H1 (cell line): ENCODE data around the gene STYXL1. TPM values are rescaled to one million over a fixed set of nuclear protein-coding genes. Genes with fewer than 3 reads are reported as not detected.

ENCODE experiments used
- CTCF ChIA-PET: fragments of 300-600 bp; sonication (Branson Sonifier 250); formaldehyde crosslinking; loops from one replicate; lab custom pipeline; 2021; ENCODE audit not compliant: partially characterized antibody; lab: Charles Lee
- POLR2A ChIA-PET: fragments of 300-600 bp; sonication (Branson Sonifier 250); formaldehyde crosslinking; loops from one replicate; lab custom pipeline; 2021; ENCODE audit warnings: inconsistent platforms; ENCODE audit not compliant: partially characterized antibody; lab: Charles Lee
- DNase-seq, 2 experiments: peaks; one replicate each; pipeline versions ENCODE4 v3.0.0 to v3.0.0-alpha.2; 2010 to 2022; ENCODE audit warnings: low spot score in 2 of 2, low read depth in 1 of 2, mixed read lengths in 1 of 2
- FAIRE-seq: peaks from 2 replicates; lab custom pipeline; 2011; peaks lifted over from hg19 to GRCh38; lab: Jason Lieb, UNC
- H2AFZ ChIP-seq: 2 replicates; pipeline ENCODE4 v1.8.1; 2012; ENCODE audit warnings: low read length, inconsistent platforms
- H2AK5ac ChIP-seq: 2 replicates; pipeline ENCODE4 v1.6.1; 2013; ENCODE audit warnings: low read depth, low read length
- H2BK120ac ChIP-seq: replicated peaks from 2 replicates; pipeline ENCODE3; 2013; ENCODE audit warnings: low read depth, low read length, inconsistent platforms
- H2BK12ac ChIP-seq: 2 replicates; pipeline ENCODE4 v1.6.1; 2013; ENCODE audit warnings: low read depth, low read length
- H2BK15ac ChIP-seq: 2 replicates; pipeline ENCODE4 v1.6.1; 2013; ENCODE audit warnings: low read length
- H2BK20ac ChIP-seq: 2 replicates; pipeline ENCODE4 v1.6.1; 2013; ENCODE audit warnings: low read length
- H2BK5ac ChIP-seq: 2 replicates; pipeline ENCODE4 v1.6.1; 2013; ENCODE audit warnings: low read depth, low read length
- H3K14ac ChIP-seq: 2 replicates; pipeline ENCODE4 v1.6.1; 2013; ENCODE audit warnings: inconsistent platforms; ENCODE audit not compliant: insufficient read length
- H3K18ac ChIP-seq: 2 replicates; pipeline ENCODE4 v1.6.1; 2013; ENCODE audit warnings: low read length; ENCODE audit errors: extremely low read depth
- H3K23ac ChIP-seq: 2 replicates; pipeline ENCODE4 v1.6.1; 2013; ENCODE audit warnings: inconsistent platforms; ENCODE audit not compliant: insufficient read length
- H3K23me2 ChIP-seq: 2 replicates; pipeline ENCODE4 v1.6.1; 2013; ENCODE audit warnings: low read depth, low read length
- H3K27ac ChIP-seq: 2 replicates; pipeline ENCODE4 v1.6.1; 2011; ENCODE audit warnings: low read depth, low read length, inconsistent platforms
- H3K27me3 ChIP-seq, 4 experiments: replicated peaks in 1 of 4; 1 replicate in 1 of 4; 2 replicates in 3 of 4; pipeline versions ENCODE4 v1.6.1 to v1.8.1; 2011 to 2013; ENCODE audit warnings: low read length in 3 of 4, mild to moderate bottlenecking in 3 of 4, inconsistent platforms in 2 of 4, mixed read lengths in 2 of 4, moderate library complexity in 1 of 4; ENCODE audit not compliant: control insufficient read depth in 3 of 4, insufficient read depth in 3 of 4; ENCODE audit errors: extremely low read depth in 1 of 4
- H3K36me3 ChIP-seq, 4 experiments: 2 replicates each; pipeline versions ENCODE4 v1.6.1 to v1.8.1; 2011 to 2013; ENCODE audit warnings: mild to moderate bottlenecking in 4 of 4, low read length in 3 of 4, moderate library complexity in 2 of 4, control low read depth in 1 of 4, inconsistent platforms in 1 of 4; ENCODE audit not compliant: insufficient read depth in 4 of 4, control insufficient read depth in 2 of 4
- H3K4ac ChIP-seq: replicated peaks from 2 replicates; pipeline ENCODE3; 2013; ENCODE audit warnings: low read length, low read depth, mixed read lengths, inconsistent platforms; ENCODE audit not compliant: insufficient read length
- H3K4me1 ChIP-seq, 4 experiments: replicated peaks in 1 of 4; 1 replicate in 1 of 4; 2 replicates in 3 of 4; pipeline versions ENCODE4 v1.6.1 to v1.8.1; 2011 to 2013; ENCODE audit warnings: low read length in 3 of 4, inconsistent platforms in 2 of 4, mixed read lengths in 1 of 4; ENCODE audit not compliant: insufficient read depth in 4 of 4, control insufficient read depth in 3 of 4
- H3K4me2 ChIP-seq, 2 experiments: 2 replicates each; pipeline versions ENCODE4 v1.6.1 to v1.8.1; 2011 to 2013; ENCODE audit warnings: low read depth in 2 of 2, low read length in 2 of 2, control low read depth in 1 of 2, inconsistent platforms in 1 of 2, mild to moderate bottlenecking in 1 of 2; ENCODE audit not compliant: insufficient read depth in 1 of 2
- H3K4me3 ChIP-seq, 4 experiments: fragments of 200-600, 300-600 bp in 1 of 4; sonication (generic), shearing (Covaris generic), sonication (Bioruptor Twin) in 1 of 4; 2 replicates each; pipeline versions ENCODE4 v1.5.1 to v1.8.1; 2011 to 2016; ENCODE audit warnings: low read length in 4 of 4, low read depth in 3 of 4, control low read depth in 2 of 4, inconsistent platforms in 2 of 4, mild to moderate bottlenecking in 2 of 4, mixed read lengths in 1 of 4, moderate library complexity in 1 of 4; ENCODE audit not compliant: insufficient read depth in 2 of 4; ENCODE audit errors: extremely low read depth in 1 of 4
- H3K56ac ChIP-seq: replicated peaks from 2 replicates; pipeline ENCODE3; 2013; ENCODE audit warnings: low read depth, mild to moderate bottlenecking, mixed read lengths, low read length, inconsistent platforms; ENCODE audit not compliant: insufficient read length
- H3K79me1 ChIP-seq: 2 replicates; pipeline ENCODE4 v1.6.1; 2013; ENCODE audit warnings: low read depth, low read length, control low read depth
- H3K79me2 ChIP-seq, 2 experiments: 2 replicates each; pipeline versions ENCODE4 v1.6.1 to v1.8.1; 2012 to 2013; ENCODE audit warnings: low read length in 2 of 2, mild to moderate bottlenecking in 2 of 2, inconsistent platforms in 1 of 2; ENCODE audit not compliant: insufficient read depth in 2 of 2, control insufficient read depth in 1 of 2
- H3K9ac ChIP-seq, 4 experiments: replicated peaks in 1 of 4; 1 replicate in 1 of 4; 2 replicates in 3 of 4; pipeline versions ENCODE4 v1.6.1 to v1.8.1; 2011 to 2013; ENCODE audit warnings: low read depth in 3 of 4, low read length in 3 of 4, control low read depth in 2 of 4, mild to moderate bottlenecking in 2 of 4, moderate library complexity in 2 of 4, inconsistent platforms in 1 of 4; ENCODE audit errors: extremely low read depth in 1 of 4
- H3K9me3 ChIP-seq, 2 experiments: 2 replicates each; pipeline versions ENCODE4 v1.6.1 to v1.8.1; 2012 to 2013; ENCODE audit warnings: mild to moderate bottlenecking in 2 of 2, moderate library complexity in 2 of 2, control low read depth in 1 of 2, inconsistent platforms in 1 of 2, low read depth in 1 of 2, low read length in 1 of 2, mixed read lengths in 1 of 2; ENCODE audit not compliant: insufficient read depth in 2 of 2
- H4K20me1 ChIP-seq, 2 experiments: replicated peaks in 1 of 2; 2 replicates each; pipeline versions ENCODE3 to v1.8.1; 2011 to 2013; ENCODE audit warnings: inconsistent platforms in 2 of 2, low read length in 2 of 2, mild to moderate bottlenecking in 1 of 2; ENCODE audit not compliant: insufficient read depth in 2 of 2, control insufficient read depth in 1 of 2
- H4K5ac ChIP-seq: 2 replicates; pipeline ENCODE4 v1.6.1; 2013; ENCODE audit warnings: low read length, low read depth, mixed read lengths, inconsistent platforms; ENCODE audit not compliant: insufficient read length
- H4K8ac ChIP-seq: 2 replicates; pipeline ENCODE4 v1.8.0; 2013; ENCODE audit warnings: mild to moderate bottlenecking, moderate library complexity, low read length, inconsistent platforms; ENCODE audit not compliant: insufficient read depth; ENCODE audit errors: extremely low read depth
- H4K91ac ChIP-seq: replicated peaks from 2 replicates; pipeline ENCODE3; 2013; ENCODE audit warnings: low read length, mixed read lengths, inconsistent platforms; ENCODE audit not compliant: insufficient read length
- BRCA1 ChIP-seq: IDR thresholded peaks from 2 replicates; pipeline ENCODE4 v1.6.1; 2012; ENCODE audit warnings: low read depth, low read length, improper control_type of control experiment
- CEBPB ChIP-seq: IDR thresholded peaks from 2 replicates; pipeline ENCODE4 v1.6.1; 2012; ENCODE audit warnings: low read depth, low read length
- FOSL1 ChIP-seq: IDR thresholded peaks from 2 replicates; pipeline ENCODE4 v1.6.1; 2011; ENCODE audit warnings: mild to moderate bottlenecking, low read depth, low read length, moderate library complexity; ENCODE audit not compliant: insufficient read depth
- POLR2AphosphoS5 ChIP-seq: IDR thresholded peaks from 2 replicates; pipeline ENCODE4 v1.6.1; 2011; ENCODE audit warnings: low read depth, low read length
- RBBP5 ChIP-seq: IDR thresholded peaks from 2 replicates; pipeline ENCODE4 v1.7.1; 2012; ENCODE audit warnings: low read depth, mild to moderate bottlenecking, inconsistent platforms, low read length, moderate library complexity, borderline replicate concordance
- SIRT6 ChIP-seq: IDR thresholded peaks from one replicate; pipeline ENCODE4 v1.7.1; 2012; ENCODE audit warnings: low read length, inconsistent platforms
- SP4 ChIP-seq: IDR thresholded peaks from 2 replicates; pipeline ENCODE4 v1.6.1; 2012; ENCODE audit warnings: low read length, inconsistent platforms
- WGBS, 2 experiments: shearing (Covaris generic) in 1 of 2; methylation state at CpG; one replicate each; pipeline versions ENCODE4 v1.1.6 to v1.1.7; 2013 to 2015; ENCODE audit warnings: low lambda C conversion rate in 2 of 2, mixed read lengths in 2 of 2, inconsistent platforms in 1 of 2, low coverage in 1 of 2, missing lambda C conversion rate in 1 of 2; ENCODE audit not compliant: insufficient replicate concordance in 2 of 2, insufficient coverage in 1 of 2, insufficient read length in 1 of 2; ENCODE audit errors: extremely low coverage in 1 of 2, missing lambda C conversion rate in 1 of 2; 5-methylcytosine and 5-hydroxymethylcytosine counted together
- polyA plus RNA-seq, 7 experiments: library from polyadenylated mRNA; depleted of rRNA in 3 of 7; stranded (reverse) in 5 of 7; unstranded in 2 of 7; fragments of >200 nt in 5 of 7; fragments of 200-250 nt in 2 of 7; gene quantifications; 1 replicate in 5 of 7; 2 replicates in 1 of 7; 4 replicates in 1 of 7; pipeline versions ENCODE4 v1.2.1 to v1.2.3, GENCODE V29; 2011 to 2013; ENCODE audit warnings: missing spikeins in 2 of 7, mixed read lengths in 2 of 7
- total RNA-seq: library from RNA; stranded (reverse); fragmentation: NEBNext Ultra II Directional; extraction: Animal tissue kit (Norgen Biotek cat#: 25700); gene quantifications from 2 replicates; pipeline ENCODE4 v1.2.1, GENCODE V29; 2021
- TF ChIP-seq, protein P1 (sequence below): IDR thresholded peaks from 2 replicates; pipeline ENCODE4 v1.6.1; 2012; ENCODE audit warnings: inconsistent platforms
- TF ChIP-seq, protein P2 (sequence below): IDR thresholded peaks from 2 replicates; pipeline ENCODE4 v1.6.1; 2011; ENCODE audit warnings: low read length, improper control_type of control experiment

The STYXL1 gene
- total and polyA plus RNA-seq, 2 of the 8 experiments (the other 6 are each of a cell fraction or from before 2014, with no cell fraction given) = 32.3 to 53.9 TPM

DNA sequence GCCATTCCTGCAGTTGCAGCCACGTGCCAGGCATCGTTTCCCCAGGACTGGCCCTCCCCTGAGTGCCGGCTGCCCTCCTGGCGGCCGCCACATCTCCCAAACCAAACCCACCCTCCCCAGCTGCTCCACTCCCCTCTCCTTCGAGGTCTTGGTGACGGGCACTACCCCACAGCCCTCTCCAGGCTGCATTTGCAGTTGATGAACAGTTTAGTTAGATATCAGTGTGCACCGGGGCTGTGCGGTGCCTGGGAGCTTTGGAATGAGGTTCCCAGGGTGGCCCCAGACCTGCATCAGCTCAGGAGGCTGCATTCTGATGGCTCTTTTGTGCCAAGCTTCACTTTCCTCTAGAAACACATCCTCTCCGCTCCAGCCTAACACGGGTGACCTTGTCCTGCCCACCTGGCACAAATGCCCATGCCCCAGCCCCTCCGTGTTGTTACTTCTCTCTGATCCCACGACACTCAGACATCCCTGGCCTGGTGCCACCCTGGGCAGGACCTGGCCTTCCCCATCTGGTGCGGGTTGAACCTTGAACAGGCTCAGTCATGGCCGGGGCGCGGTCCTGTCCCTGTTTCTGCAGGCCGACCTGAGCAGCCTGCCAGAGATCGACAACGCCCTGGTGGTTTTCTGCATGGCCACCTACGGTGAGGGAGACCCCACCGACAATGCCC is 67.9 kb downstream of the STYXL1 start:
- Histone ChIP-seq H4K91ac (no peak overlapping the region), H3K9ac (no peak overlapping the region), H3K23ac (no peak overlapping the region), H3K79me2 (no peaks in the 10 kb centered on the region), H2BK15ac (no peak overlapping the region), H4K20me1 (peaks cover 0 to 9% of the 10 kb centered on the region in 2 experiments), H3K27ac (no peak overlapping the region), H3K4me2 (no peak overlapping the region), H3K18ac (no peak overlapping the region), H2AK5ac (no peak overlapping the region), H4K8ac (no peak overlapping the region), H4K5ac (no peak overlapping the region), H2BK5ac (no peak overlapping the region), H2BK12ac (no peak overlapping the region), H3K4me3 (no peak overlapping the region), H3K36me3 (peaks cover 9 to 45% (median 27%) of the 10 kb centered on the region in 4 experiments), H3K14ac (no peak overlapping the region), H3K4ac (no peak overlapping the region), H3K56ac (no peak overlapping the region), H2AFZ (no peak overlapping the region), H3K23me2 (no peaks in the 10 kb centered on the region), H3K27me3 (no peaks in the 10 kb centered on the region), H3K9me3 (no peaks in the 10 kb centered on the region), H2BK20ac (no peak overlapping the region), H3K4me1 (no peaks in the 10 kb centered on the region), H2BK120ac (no peak overlapping the region), H3K79me1 (no peaks in the 10 kb centered on the region)
- ChIA-PET CTCF (interaction anchor here (1.2 kb wide), 1 partner anchor 14 kb away, joined by 3 read pairs; no protein-coding TSS in a partner anchor), POLR2A (no interaction called here)
- WGBS, 2 experiments = 87% methylated on average over 22 of the region's 22 CpGs; no CpG with 5 or more reads in 1 of the 2 experiments
- FAIRE-seq (no peak), DNase-seq (no peak)
- TF ChIP-seq, protein P1, sequence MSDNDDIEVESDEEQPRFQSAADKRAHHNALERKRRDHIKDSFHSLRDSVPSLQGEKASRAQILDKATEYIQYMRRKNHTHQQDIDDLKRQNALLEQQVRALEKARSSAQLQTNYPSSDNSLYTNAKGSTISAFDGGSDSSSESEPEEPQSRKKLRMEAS = no peak
- TF ChIP-seq POLR2AphosphoS5 (no peak), SIRT6 (no peak), RBBP5 (no peak), SP4 (no peak), BRCA1 (no peak), CEBPB (no peak), FOSL1 (no peak)
- TF ChIP-seq, protein P2, sequence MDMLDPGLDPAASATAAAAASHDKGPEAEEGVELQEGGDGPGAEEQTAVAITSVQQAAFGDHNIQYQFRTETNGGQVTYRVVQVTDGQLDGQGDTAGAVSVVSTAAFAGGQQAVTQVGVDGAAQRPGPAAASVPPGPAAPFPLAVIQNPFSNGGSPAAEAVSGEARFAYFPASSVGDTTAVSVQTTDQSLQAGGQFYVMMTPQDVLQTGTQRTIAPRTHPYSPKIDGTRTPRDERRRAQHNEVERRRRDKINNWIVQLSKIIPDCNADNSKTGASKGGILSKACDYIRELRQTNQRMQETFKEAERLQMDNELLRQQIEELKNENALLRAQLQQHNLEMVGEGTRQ = no peak
